Measurements from ENCODE around the gene SH3RF3.

The SH3RF3 gene

GRCh38 chr2:109342256-109342850 is 213.3 kb downstream of the SH3RF3 start:
- no peak for DNase-seq

GRCh38 chr2:109342930-109343329 is 213.9 kb downstream of the SH3RF3 start:
- DNase-seq, result no peak

- no peak for DNase-seq
Measured at GRCh38 chr2:109343460-109343859, 214.5 kb downstream of the SH3RF3 start.

GRCh38 chr2:109344270-109344805 is 215.3 kb downstream of the SH3RF3 start:
- no peak for DNase-seq

GRCh38 chr2:109345091-109345490 is 216.1 kb downstream of the SH3RF3 start:
- no peak for DNase-seq

GRCh38 chr2:109345653-109346480 is 216.9 kb downstream of the SH3RF3 start:
- no peak for DNase-seq

- peak; percentile 45 for DNase-seq
Measured at GRCh38 chr2:109346601-109347228, 217.7 kb downstream of the SH3RF3 start.

- DNase-seq, result no peak
Measured at GRCh38 chr2:109347626-109348025, 218.6 kb downstream of the SH3RF3 start.

- DNase-seq, result no peak
Measured at GRCh38 chr2:109348190-109348589, 219.2 kb downstream of the SH3RF3 start.

GRCh38 chr2:109348671-109349502 is 219.9 kb downstream of the SH3RF3 start:
- DNase-seq, result no peak

GRCh38 chr2:109349503-109350465 is 220.8 kb downstream of the SH3RF3 start:
- DNase-seq, result no peak

- peak; percentile 32 for DNase-seq
Measured at GRCh38 chr2:109350526-109350925, 221.5 kb downstream of the SH3RF3 start.

GRCh38 chr2:109351164-109351756 is 222.3 kb downstream of the SH3RF3 start:
- DNase-seq, result no peak

- DNase-seq, result peak; percentile 44
Measured at GRCh38 chr2:109352056-109352897, 223.3 kb downstream of the SH3RF3 start.

GRCh38 chr2:109352898-109353689 is 224.1 kb downstream of the SH3RF3 start:
- peak; percentile 38 for DNase-seq

GRCh38 chr2:109353806-109354745 is 225.1 kb downstream of the SH3RF3 start:
- DNase-seq, result peak; percentile 37

GRCh38 chr2:109355192-109355843 is 226.3 kb downstream of the SH3RF3 start:
- peak; percentile 9 for DNase-seq

Measured in islet precursor cell (in vitro differentiated cells).